GM19035 (cell line): Measurements from ENCODE around the gene CST4.
"Not testable (repeated sequence)": the region's sequence is repeated elsewhere in the genome, so short reads cannot be mapped to it uniquely, and the experiment has no call there.

Source experiments
- ATAC-seq: cut with Tn5 transposase; IDR thresholded peaks from one replicate; pipeline ENCODE4 v1.9.1; 2021; ENCODE audit not compliant: unreplicated experiment

Gene CST4

GRCh38 chr20:23688684-23689398 is at the start of gene CST4:
Gene CST4 (minus strand): TSS chr20:23689038. CDS start chr20:23688969, 69 bp downstream.
- not testable (repeated sequence) for ATAC-seq

- not testable (repeated sequence) for ATAC-seq
Observed at GRCh38 chr20:23735391-23735790, 46.6 kb upstream of the CST4 start.

- not testable (repeated sequence) for ATAC-seq
Observed at GRCh38 chr20:23734949-23735348, 46.1 kb upstream of the CST4 start.

- ATAC-seq, result not testable (repeated sequence)
Observed at GRCh38 chr20:23734440-23734839, 45.6 kb upstream of the CST4 start.

GRCh38 chr20:23727016-23727415 is 38.2 kb upstream of the CST4 start:
- no peak for ATAC-seq

- no peak for ATAC-seq
Observed at GRCh38 chr20:23725102-23725501, 36.3 kb upstream of the CST4 start.

- not testable (repeated sequence) for ATAC-seq
Observed at GRCh38 chr20:23723659-23724307, 34.9 kb upstream of the CST4 start.

GRCh38 chr20:23722851-23723250 is 34.0 kb upstream of the CST4 start:
- ATAC-seq, result not testable (repeated sequence)

- ATAC-seq, result no peak
Observed at GRCh38 chr20:23721962-23722361, 33.1 kb upstream of the CST4 start.

GRCh38 chr20:23719351-23719750 is 30.5 kb upstream of the CST4 start:
- not testable (repeated sequence) for ATAC-seq

GRCh38 chr20:23711778-23712177 is 22.9 kb upstream of the CST4 start:
- not testable (repeated sequence) for ATAC-seq

GRCh38 chr20:23710771-23711170 is 21.9 kb upstream of the CST4 start:
- ATAC-seq, result no peak

- ATAC-seq, result no peak
Observed at GRCh38 chr20:23705895-23706294, 17.1 kb upstream of the CST4 start.

GRCh38 chr20:23702021-23702420 is 13.2 kb upstream of the CST4 start:
- no peak for ATAC-seq

- no peak for ATAC-seq
Observed at GRCh38 chr20:23700931-23701330, 12.1 kb upstream of the CST4 start.

GRCh38 chr20:23697947-23698346 is 9.1 kb upstream of the CST4 start:
- ATAC-seq, result no peak

- ATAC-seq, result not testable (repeated sequence)
Observed at GRCh38 chr20:23695068-23695395, 6.2 kb upstream of the CST4 start.

- ATAC-seq, result not testable (repeated sequence)
Observed at GRCh38 chr20:23694178-23695067, 5.6 kb upstream of the CST4 start.

- ATAC-seq, result not testable (repeated sequence)
Observed at GRCh38 chr20:23692725-23693619, 4.1 kb upstream of the CST4 start.

- no peak for ATAC-seq
Observed at GRCh38 chr20:23691675-23692074, 2.8 kb upstream of the CST4 start.

GRCh38 chr20:23690581-23690980 is 1.7 kb upstream of the CST4 start:
- ATAC-seq, result no peak
